Breast epithelium (tissue), 4 donors: Measurements from ENCODE around the gene ABCB8. TPM values are rescaled to one million over a fixed set of nuclear protein-coding genes. Genes with fewer than 3 reads are reported as not detected.

Experiments
- DNase-seq, 2 donors: peaks; one replicate each; pipeline ENCODE4 v3.0.0-alpha.2; 2019; ENCODE audit warnings: low spot score in 2 of 2
- H3K27ac ChIP-seq, 2 donors: fragments of 200-600 bp; sonication (generic) in 1 of 2; one replicate each; pipeline ENCODE4 v1.5.1; 2016 to 2019; ENCODE audit warnings: mild to moderate bottlenecking in 1 of 2
- H3K27me3 ChIP-seq, 2 donors: fragments of 200-600 bp; sonication (generic) in 1 of 2; one replicate each; pipeline versions ENCODE4 v1.5.1 to v1.6.0; 2017 to 2019; ENCODE audit warnings: control low read depth in 1 of 2, mild to moderate bottlenecking in 1 of 2
- H3K36me3 ChIP-seq: fragments of 200-600 bp; one replicate; pipeline ENCODE4 v1.5.1; 2019
- H3K4me1 ChIP-seq, 2 donors: fragments of 200-600 bp; sonication (generic); one replicate each; pipeline ENCODE4 v1.5.1; 2016 to 2019; ENCODE audit warnings: control low read depth in 1 of 2
- H3K4me3 ChIP-seq, 3 donors: fragments of 200-600 bp; sonication (generic); 1 replicate in 2 of 3; 2 replicates in 1 of 3; pipeline ENCODE4 v1.5.1; 2016 to 2019; ENCODE audit warnings: mild to moderate bottlenecking in 3 of 3, moderate library complexity in 2 of 3
- H3K9me3 ChIP-seq, 2 donors: fragments of 200-600 bp; sonication (generic) in 1 of 2; one replicate each; pipeline ENCODE4 v1.5.1; 2016 to 2019; ENCODE audit warnings: control low read depth in 1 of 2
- CTCF ChIP-seq, 3 donors: fragments of 450-650 bp; IDR thresholded peaks; one replicate each; pipeline ENCODE4 v1.5.1; 2016 to 2017; ENCODE audit warnings: antibody characterized with exemption in 3 of 3, mild to moderate bottlenecking in 3 of 3, moderate library complexity in 3 of 3
- POLR2A ChIP-seq: fragments of 450-650 bp; IDR thresholded peaks from one replicate; pipeline ENCODE4 v1.6.1; 2016; ENCODE audit warnings: antibody characterized with exemption, mild to moderate bottlenecking, moderate library complexity
- POLR2AphosphoS5 ChIP-seq, 3 donors: sonication (generic); formaldehyde crosslinking; IDR thresholded peaks; one replicate each; pipeline ENCODE4 v1.6.1; 2017; ENCODE audit warnings: antibody characterized with exemption in 3 of 3
- intact Hi-C: fragments of 100-400 bp; cut with DNase I; formaldehyde crosslinking; loops from one replicate; pipeline ENCODE4 v1.15.1; 2023; ENCODE audit warnings: low total_unique reads
- total RNA-seq, 3 donors: library from RNA; depleted of rRNA; stranded (reverse); fragments of >200 nt; gene quantifications; one replicate each; pipeline ENCODE4 v1.1.0, GENCODE V29; 2016

Gene ABCB8
- total RNA-seq, 3 donors from 2014 or later = 14.7 to 19.3 (median 17.6) TPM

DNA sequence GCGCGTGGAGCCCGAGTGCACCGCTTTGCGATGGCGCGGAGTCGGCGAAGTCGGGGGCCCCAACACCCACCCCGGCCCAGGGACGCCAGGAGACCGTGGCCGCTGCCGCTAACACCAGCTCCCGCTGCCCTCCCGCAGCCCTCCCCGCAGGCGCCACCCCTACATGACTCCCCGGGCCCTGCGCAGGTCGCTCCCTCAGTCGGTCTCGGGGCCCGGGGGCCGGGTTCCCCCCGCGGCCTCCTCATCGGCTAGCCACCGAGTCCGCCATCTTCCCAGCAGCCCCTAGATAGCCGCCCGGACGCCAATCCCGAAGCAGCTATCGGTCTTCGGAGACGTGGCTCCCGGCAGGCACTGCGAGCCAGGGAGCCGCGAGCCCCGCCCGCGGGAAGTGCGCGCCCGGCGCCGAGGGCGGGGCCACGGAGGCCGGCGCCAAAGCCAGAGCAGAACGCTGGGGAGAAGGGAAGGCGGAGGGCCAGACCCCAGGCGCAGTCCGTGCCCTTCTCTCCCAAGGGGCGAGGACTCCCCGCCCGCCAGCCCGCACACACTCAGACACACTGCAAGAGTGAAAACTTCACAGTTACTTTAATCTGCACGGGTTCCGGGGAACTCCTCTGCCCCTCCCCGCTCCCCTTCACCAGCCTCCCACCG lies 52.4 kb downstream of the ABCB8 start, which contains the start of gene FASTK:
Gene FASTK (minus strand): TSS at position 288 of the 648 bp plus-strand sequence. CDS start 43 bp downstream, at position 245.
- TF ChIP-seq POLR2AphosphoS5 (IDR thresholded peaks at IDR 0.05) (peak; percentile 33 to 55 (median 38)), POLR2A (peak; percentile 6), CTCF (IDR thresholded peaks at IDR 0.05) (no peak)
- Histone ChIP-seq H3K36me3 (no peaks in the 10 kb centered on the region), H3K27me3 (no peaks in the 10 kb centered on the region), H3K27ac (peak within 1 kb of the TSS; percentile 90 to 95), H3K4me1 (peaks cover 12 to 31% of the 10 kb centered on the region in 2 donors), H3K4me3 (peak within 1 kb of the TSS; percentile 90 to 95 (median 91)), H3K9me3 (no peaks in the 10 kb centered on the region)
- intact Hi-C loops = no loop called here
- DNase-seq = peak; percentile 79 to 84

- H3K9me3 ChIP-seq = no peaks in the 10 kb centered on the region
- no peaks in the 10 kb centered on the region for H3K36me3 ChIP-seq
- peak overlapping the region; percentile 90 to 95 for H3K27ac ChIP-seq
- H3K27me3 ChIP-seq = no peaks in the 10 kb centered on the region
- peaks cover 12 to 31% of the 10 kb centered on the region in 2 donors for H3K4me1 ChIP-seq
- TF ChIP-seq POLR2A (no peak), CTCF (IDR thresholded peaks at IDR 0.05) (no peak), POLR2AphosphoS5 (IDR thresholded peaks at IDR 0.05) (no peak)
- intact Hi-C loops = no loop called here
- H3K4me3 ChIP-seq = peak overlapping the region; percentile 90 to 95 (median 91)
- DNase-seq = no peak
Measured at GRCh38 chr7:151081170-151082101, 53.2 kb downstream of the ABCB8 start.

DNA sequence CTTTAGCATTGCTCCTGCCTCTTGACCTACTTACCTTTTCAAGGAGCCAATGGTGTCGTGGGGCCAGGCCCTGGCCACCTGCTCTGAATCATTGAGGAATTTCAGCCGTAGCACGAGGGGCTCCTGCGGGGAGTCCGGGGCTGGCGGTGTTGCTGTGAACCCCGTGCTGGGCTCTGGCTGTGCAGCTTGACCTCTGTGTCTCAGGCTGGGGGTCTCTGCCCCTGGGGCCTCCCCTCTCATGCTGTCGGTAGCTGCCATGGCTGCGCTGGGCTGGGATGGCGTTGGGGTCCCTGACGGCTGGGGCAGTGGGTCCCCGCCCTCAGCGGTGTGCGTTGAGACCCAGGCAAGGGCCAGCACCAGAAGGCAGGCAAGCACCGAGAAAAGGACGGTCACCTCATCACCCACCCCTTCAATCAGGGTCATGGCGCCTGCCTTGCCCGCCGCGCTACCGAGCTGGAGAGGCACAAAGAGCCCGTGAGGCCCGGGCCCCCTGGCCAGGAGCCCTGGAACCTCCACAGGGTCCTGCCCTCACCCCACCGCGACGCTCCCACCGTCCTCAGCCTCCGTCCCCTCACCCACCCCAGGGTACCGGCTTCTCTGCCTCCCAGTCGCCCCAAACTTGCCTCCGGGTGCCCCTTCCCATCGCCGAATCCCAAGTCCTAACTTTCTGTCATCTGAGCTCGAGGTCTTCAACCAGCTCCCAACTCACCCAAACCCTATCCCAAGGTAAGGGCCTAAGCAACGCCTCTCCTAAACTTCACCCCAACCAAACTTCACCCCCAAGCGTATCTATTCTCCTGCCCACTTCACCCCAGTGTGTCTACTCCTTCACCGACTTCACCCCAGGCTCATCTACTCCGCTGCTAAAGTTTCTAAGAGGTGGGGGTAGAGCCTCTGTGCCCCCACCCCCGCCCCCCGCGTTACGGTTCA lies 54.2 kb downstream of the ABCB8 start:
- TF ChIP-seq CTCF (IDR thresholded peaks at IDR 0.05) = no peak
- TF ChIP-seq POLR2AphosphoS5 (IDR thresholded peaks at IDR 0.05) = no peak
- TF ChIP-seq POLR2A = no peak
- peaks cover 12 to 31% of the 10 kb centered on the region in 2 donors for H3K4me1 ChIP-seq
- no peaks in the 10 kb centered on the region for H3K9me3 ChIP-seq
- no peak for DNase-seq
- H3K27ac ChIP-seq = peak overlapping the region; percentile 90 to 95
- peak overlapping the region; percentile 90 to 95 (median 91) for H3K4me3 ChIP-seq
- intact Hi-C loops = no loop called here
- no peaks in the 10 kb centered on the region for H3K27me3 ChIP-seq
- H3K36me3 ChIP-seq = no peaks in the 10 kb centered on the region

GRCh38 chr7:151083071-151083823 lies 55.0 kb downstream of the ABCB8 start, which contains the start of gene TMUB1:
TMUB1 (minus strand) TSS chr7:151083493; CDS start chr7:151082563, 930 bp downstream.
- Histone ChIP-seq H3K9me3 (no peaks in the 10 kb centered on the region), H3K4me3 (peak within 1 kb of the TSS; percentile 84 to 95 (median 90)), H3K4me1 (peaks cover 12 to 38% of the 10 kb centered on the region in 2 donors), H3K27me3 (no peaks in the 10 kb centered on the region), H3K27ac (peak within 1 kb of the TSS; percentile 90 to 95), H3K36me3 (no peaks in the 10 kb centered on the region)
- TF ChIP-seq CTCF (IDR thresholded peaks at IDR 0.05) (no peak), POLR2A (no peak), POLR2AphosphoS5 (IDR thresholded peaks at IDR 0.05) (peak in 1 of 3 donors; percentile 47)
- DNase-seq = peak; percentile 65 to 71
- intact Hi-C loops = no loop called here
